Endothelial cell of umbilical vein (primary cell): ENCODE measurements around the gene GNAQ. TPM values are rescaled to one million over a fixed set of nuclear protein-coding genes. Genes with fewer than 3 reads are reported as not detected.

Experiments used
- BruUV-seq: library from RNA; stranded (reverse); fragments of 400-500 nt; replicated peaks from 2 replicates; lab custom pipeline; 2021; lab: Mats Ljungman, UMichigan
- CTCF ChIA-PET: fragments of 300-600, 350-600 bp; sonication (Branson Sonifier 250); formaldehyde crosslinking; loops from one replicate; lab custom pipeline; 2021; ENCODE audit warnings: antibody characterized with exemption, inconsistent platforms; lab: Charles Lee
- POLR2A ChIA-PET: fragments of 300-600, 350-600 bp; sonication (Branson Sonifier 250); formaldehyde crosslinking; loops from one replicate; lab custom pipeline; 2021; ENCODE audit warnings: antibody characterized with exemption, inconsistent platforms; lab: Charles Lee
- DNase-seq: peaks from one replicate; pipeline ENCODE4 v3.0.0-alpha.2; 2011; ENCODE audit warnings: low read depth, low spot score
- FAIRE-seq: peaks from 2 replicates; lab custom pipeline; 2011; peaks lifted over from hg19 to GRCh38; lab: Jason Lieb, UNC
- H2AFZ ChIP-seq: 2 replicates; pipeline ENCODE4 v1.6.0; 2012; ENCODE audit warnings: low read depth, low read length, control low read depth, inconsistent platforms
- H3K27ac ChIP-seq: 2 replicates; pipeline ENCODE4 v1.5.1; 2011; ENCODE audit warnings: low read depth, mild to moderate bottlenecking, control low read depth, low read length, moderate library complexity; ENCODE audit not compliant: insufficient read depth
- H3K27me3 ChIP-seq, 2 experiments: 2 replicates each; pipeline versions ENCODE4 v1.6.0 to v1.6.1; 2011; ENCODE audit warnings: low read length in 2 of 2, mixed read lengths in 1 of 2; ENCODE audit not compliant: control insufficient read depth in 2 of 2, insufficient read depth in 2 of 2
- H3K36me3 ChIP-seq, 2 experiments: 2 replicates in 1 of 2; 3 replicates in 1 of 2; pipeline ENCODE4 v1.5.1; 2011; ENCODE audit warnings: low read length in 2 of 2, mild to moderate bottlenecking in 1 of 2, moderate library complexity in 1 of 2; ENCODE audit not compliant: control insufficient read depth in 2 of 2, insufficient read depth in 2 of 2; ENCODE audit errors: extremely low read depth in 1 of 2
- H3K4me1 ChIP-seq: 3 replicates; pipeline ENCODE4 v1.5.1; 2011; ENCODE audit warnings: mild to moderate bottlenecking, low read length; ENCODE audit not compliant: control insufficient read depth, insufficient read depth; ENCODE audit errors: extremely low read depth
- H3K4me2 ChIP-seq: 2 replicates; pipeline ENCODE4 v1.6.1; 2011; ENCODE audit warnings: low read length, control low read depth, mixed read lengths; ENCODE audit not compliant: insufficient read depth
- H3K4me3 ChIP-seq, 3 experiments: fragments of 200-600 bp in 1 of 3; sonication (generic), shearing (Covaris generic) in 1 of 3; replicated peaks in 1 of 3; 2 replicates each; pipeline ENCODE4 v1.5.1; 2011 to 2016; ENCODE audit warnings: control low read depth in 3 of 3, low read length in 3 of 3, mild to moderate bottlenecking in 2 of 3, inconsistent platforms in 1 of 3, low read depth in 1 of 3, moderate library complexity in 1 of 3; ENCODE audit not compliant: insufficient read depth in 1 of 3
- H3K79me2 ChIP-seq: 2 replicates; pipeline ENCODE4 v1.6.0; 2012; ENCODE audit warnings: low read length, inconsistent platforms; ENCODE audit not compliant: control insufficient read depth, insufficient read depth
- H3K9ac ChIP-seq: replicated peaks from 2 replicates; pipeline ENCODE3; 2011; ENCODE audit warnings: low read length, control low read depth; ENCODE audit not compliant: insufficient read depth; ENCODE audit errors: extremely low read depth
- H3K9me1 ChIP-seq: replicated peaks from 3 replicates; pipeline ENCODE4 v1.6.0; 2011; ENCODE audit warnings: mild to moderate bottlenecking, low read length; ENCODE audit not compliant: control insufficient read depth, insufficient read depth; ENCODE audit errors: extremely low read depth
- H3K9me3 ChIP-seq: replicated peaks from 2 replicates; pipeline ENCODE4 v1.5.1; 2012; ENCODE audit warnings: low read length, inconsistent platforms; ENCODE audit not compliant: control insufficient read depth, insufficient read depth
- H4K20me1 ChIP-seq: replicated peaks from 2 replicates; pipeline ENCODE3; 2011; ENCODE audit warnings: mild to moderate bottlenecking, low read length; ENCODE audit not compliant: control insufficient read depth, insufficient read depth; ENCODE audit errors: extremely low read depth
- EZH2 ChIP-seq: IDR thresholded peaks from 2 replicates; pipeline ENCODE4 v1.6.1; 2012; ENCODE audit warnings: borderline replicate concordance, low read depth, mild to moderate bottlenecking, moderate library complexity, low read length, inconsistent platforms; ENCODE audit not compliant: severe bottlenecking
- FOS ChIP-seq: IDR thresholded peaks from 2 replicates; pipeline ENCODE4 v1.6.1; 2011; ENCODE audit warnings: mild to moderate bottlenecking, low read length, moderate library complexity, borderline replicate concordance; ENCODE audit not compliant: insufficient read depth
- GATA2 ChIP-seq: IDR thresholded peaks from 2 replicates; pipeline ENCODE4 v1.7.0; 2011; ENCODE audit warnings: low read depth, mild to moderate bottlenecking, moderate library complexity, mixed read lengths, low read length; ENCODE audit not compliant: insufficient read length, insufficient read depth
- JUN ChIP-seq: IDR thresholded peaks from 2 replicates; pipeline ENCODE4 v1.6.1; 2011; ENCODE audit warnings: borderline replicate concordance, low read depth; ENCODE audit not compliant: insufficient read length, insufficient read depth
- MYC ChIP-seq: IDR thresholded peaks from one replicate; pipeline ENCODE4 v1.6.1; 2011; ENCODE audit warnings: mild to moderate bottlenecking, low read depth, low read length
- POLR2A ChIP-seq: IDR thresholded peaks from 2 replicates; pipeline ENCODE4 v1.6.1; 2012; ENCODE audit warnings: low read depth, mild to moderate bottlenecking, control low read depth, low read length
- POLR2AphosphoS5 ChIP-seq: IDR thresholded peaks from 2 replicates; pipeline ENCODE4 v1.6.1; 2012; ENCODE audit warnings: low read depth, mild to moderate bottlenecking, control low read depth, low read length, moderate library complexity; ENCODE audit not compliant: insufficient read depth
- dilution Hi-C: fragments of 300-500 bp; cut with MboI; formaldehyde crosslinking; loops from one replicate; pipeline ENCODE4 v1.15.0; 2019; ENCODE audit warnings: low sequenced_read_pairs; ENCODE audit not compliant: extremely low pct_ligation_motif_present
- intact Hi-C: fragments of 100-400 bp; cut with micrococcal nuclease; formaldehyde crosslinking; loops from one replicate; pipeline ENCODE4 v1.10.0; 2022
- polyA plus RNA-seq, 4 experiments: library from polyadenylated mRNA; depleted of rRNA in 3 of 4; stranded (reverse) in 3 of 4; unstranded in 1 of 4; fragments of >200 nt; gene quantifications; 2 replicates each; pipeline versions ENCODE4 v1.2.1 to v1.2.3, GENCODE V29; 2011 to 2012; ENCODE audit warnings: missing spikeins in 1 of 4
- total RNA-seq: library from RNA; stranded (reverse); gene quantifications from 2 replicates; pipeline ENCODE4 v1.2.3, GENCODE V29; 2021
- TF ChIP-seq, protein P1 (sequence below): IDR thresholded peaks from 2 replicates; pipeline ENCODE4 v1.6.1; 2011; ENCODE audit not compliant: insufficient read depth, insufficient read length
- TF ChIP-seq, protein P2 (sequence below), 2 donors: IDR thresholded peaks; 1 replicate in 1 of 2; 2 replicates in 1 of 2; pipeline ENCODE4 v1.5.1; 2011; ENCODE audit warnings: low read length in 2 of 2, mild to moderate bottlenecking in 2 of 2, moderate library complexity in 2 of 2, control low read depth in 1 of 2, inconsistent platforms in 1 of 2, low read depth in 1 of 2; ENCODE audit not compliant: insufficient read depth in 1 of 2; ENCODE audit errors: extremely low read depth in 1 of 2

The GNAQ gene
- total and polyA plus RNA-seq, 2 donors (not counting 3 experiments of a cell fraction or from before 2014, with no cell fraction given): 26.1 to 67.3 TPM

DNA sequence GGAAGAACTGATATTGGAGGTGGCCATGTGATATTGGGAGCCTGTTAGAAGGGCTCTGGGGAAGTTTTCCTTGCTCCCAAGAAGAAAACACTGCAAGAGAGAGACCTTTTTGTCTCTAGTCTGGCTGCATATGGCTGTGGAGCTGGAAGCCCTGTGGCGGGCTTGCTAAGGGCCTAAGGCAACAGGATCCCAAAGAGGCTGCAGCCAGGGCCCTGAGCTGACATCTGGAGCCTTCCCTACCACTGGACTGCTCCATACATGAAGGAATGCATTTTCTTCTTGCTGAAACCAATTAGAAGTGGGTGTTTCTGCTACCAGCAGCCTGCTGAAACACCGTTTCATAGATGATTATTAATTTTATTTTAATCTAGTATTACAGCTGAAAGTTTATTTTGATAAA is 42.2 kb downstream of the GNAQ start:
- TF ChIP-seq POLR2A (no peak), GATA2 (no peak), POLR2AphosphoS5 (no peak), MYC (no peak), JUN (no peak), EZH2 (no peak), FOS (no peak)
- TF ChIP-seq, protein P1, sequence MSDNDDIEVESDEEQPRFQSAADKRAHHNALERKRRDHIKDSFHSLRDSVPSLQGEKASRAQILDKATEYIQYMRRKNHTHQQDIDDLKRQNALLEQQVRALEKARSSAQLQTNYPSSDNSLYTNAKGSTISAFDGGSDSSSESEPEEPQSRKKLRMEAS: no peak
- TF ChIP-seq, protein P2, sequence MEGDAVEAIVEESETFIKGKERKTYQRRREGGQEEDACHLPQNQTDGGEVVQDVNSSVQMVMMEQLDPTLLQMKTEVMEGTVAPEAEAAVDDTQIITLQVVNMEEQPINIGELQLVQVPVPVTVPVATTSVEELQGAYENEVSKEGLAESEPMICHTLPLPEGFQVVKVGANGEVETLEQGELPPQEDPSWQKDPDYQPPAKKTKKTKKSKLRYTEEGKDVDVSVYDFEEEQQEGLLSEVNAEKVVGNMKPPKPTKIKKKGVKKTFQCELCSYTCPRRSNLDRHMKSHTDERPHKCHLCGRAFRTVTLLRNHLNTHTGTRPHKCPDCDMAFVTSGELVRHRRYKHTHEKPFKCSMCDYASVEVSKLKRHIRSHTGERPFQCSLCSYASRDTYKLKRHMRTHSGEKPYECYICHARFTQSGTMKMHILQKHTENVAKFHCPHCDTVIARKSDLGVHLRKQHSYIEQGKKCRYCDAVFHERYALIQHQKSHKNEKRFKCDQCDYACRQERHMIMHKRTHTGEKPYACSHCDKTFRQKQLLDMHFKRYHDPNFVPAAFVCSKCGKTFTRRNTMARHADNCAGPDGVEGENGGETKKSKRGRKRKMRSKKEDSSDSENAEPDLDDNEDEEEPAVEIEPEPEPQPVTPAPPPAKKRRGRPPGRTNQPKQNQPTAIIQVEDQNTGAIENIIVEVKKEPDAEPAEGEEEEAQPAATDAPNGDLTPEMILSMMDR (IDR thresholded peaks at IDR 0.05; ENCODE audit: extremely low read depth in 1 of 2, insufficient read depth in 1 of 2, low read depth in 1 of 2, low read length in 2 of 2): no peak
- dilution Hi-C loops (no loop called here), intact Hi-C loops (loop anchor here (1.0 kb wide), 1 partner anchor 8 kb away; no protein-coding TSS in a partner anchor)
- H3K9me3 ChIP-seq: no peaks in the 10 kb centered on the region
- H3K9ac ChIP-seq: no peak overlapping the region
- H2AFZ ChIP-seq: no peak overlapping the region
- CTCF ChIA-PET: interaction anchor here (0.6 to 1.3 kb wide), 5 partner anchors 8 to 46 kb away, joined by 3 to 10 read pairs (median 3); no protein-coding TSS in a partner anchor
- no peak overlapping the region for H3K27ac ChIP-seq
- H3K36me3 ChIP-seq: no peaks in the 10 kb centered on the region
- peaks cover 13% of the 10 kb centered on the region for H3K4me1 ChIP-seq
- DNase-seq (no peak), FAIRE-seq (no peak)
- H4K20me1 ChIP-seq: no peaks in the 10 kb centered on the region
- H3K4me3 ChIP-seq: no peak overlapping the region
- BruUV-seq: no TSS peak
- POLR2A ChIA-PET: no interaction called here
- H3K79me2 ChIP-seq: peaks cover 65% of the 10 kb centered on the region
- no peak overlapping the region for H3K4me2 ChIP-seq
- H3K9me1 ChIP-seq: no peaks in the 10 kb centered on the region
- no peaks in the 10 kb centered on the region for H3K27me3 ChIP-seq
